T-helper 1 cell treated with Interleukin-12 subunit alpha and Interleukin-12 subunit beta and Interleukin-4 antibody, amounts not matched to agents 30 ng/mL and 1 ng/mL, for 36 hours (primary cell): ENCODE results near the gene BTBD6. TPM values are rescaled to one million over a fixed set of nuclear protein-coding genes. Genes with fewer than 3 reads are reported as not detected.
"Not testable (repeated sequence)": the region's sequence is repeated elsewhere in the genome, so short reads cannot be mapped to it uniquely, and the experiment has no call there.

Source experiments
- intact Hi-C: fragments of 100-400 bp; cut with micrococcal nuclease; formaldehyde crosslinking; loops from one replicate; pipeline ENCODE4 v1.15.1; 2024
- total RNA-seq: library from RNA; stranded (reverse); gene quantifications from 2 replicates; pipeline ENCODE4 v1.2.3, GENCODE V29; 2022

BTBD6 gene
- total RNA-seq, 1 donor from 2014 or later = 39.7 TPM

- intact Hi-C loops = loop anchor here (5.0 kb wide), 1 partner anchor 66 kb away; no protein-coding TSS in a partner anchor
Observed at GRCh38 chr14:105267820-105268548, 19.7 kb downstream of the BTBD6 start.

- intact Hi-C loops = loop anchor here (5.0 kb wide), 1 partner anchor 67 kb away; no protein-coding TSS in a partner anchor
Observed at GRCh38 chr14:105268736-105269354, 20.5 kb downstream of the BTBD6 start.

GRCh38 chr14:105269405-105269804 is 21.1 kb downstream of the BTBD6 start:
- intact Hi-C loops = loop anchor here (5.0 kb wide), 1 partner anchor 67 kb away; no protein-coding TSS in a partner anchor

GRCh38 chr14:105271224-105271890 is 23.0 kb downstream of the BTBD6 start:
- intact Hi-C loops = no loop called here

- intact Hi-C loops = no loop called here
Observed at GRCh38 chr14:105272623-105273022, 24.3 kb downstream of the BTBD6 start.

- intact Hi-C loops = no loop called here
Observed at GRCh38 chr14:105273062-105273461, 24.7 kb downstream of the BTBD6 start.

- intact Hi-C loops = no loop called here
Observed at GRCh38 chr14:105274637-105275036, 26.3 kb downstream of the BTBD6 start.

- intact Hi-C loops = no loop called here
Observed at GRCh38 chr14:105275267-105275946, 27.1 kb downstream of the BTBD6 start.

- intact Hi-C loops = not testable (repeated sequence)
Observed at GRCh38 chr14:105277448-105277847, 29.1 kb downstream of the BTBD6 start.

- intact Hi-C loops = no loop called here
Observed at GRCh38 chr14:105279642-105280361, 31.5 kb downstream of the BTBD6 start.

GRCh38 chr14:105280525-105280924 is 32.2 kb downstream of the BTBD6 start:
- intact Hi-C loops = no loop called here

GRCh38 chr14:105281371-105282097 is 33.2 kb downstream of the BTBD6 start:
- intact Hi-C loops = loop anchor here (1.0 kb wide), 2 partner anchors 78 to 191 kb away; no protein-coding TSS in a partner anchor

GRCh38 chr14:105282098-105282725 is 33.9 kb downstream of the BTBD6 start:
- intact Hi-C loops = no loop called here

- intact Hi-C loops = no loop called here
Observed at GRCh38 chr14:105283028-105283427, 34.7 kb downstream of the BTBD6 start.

GRCh38 chr14:105283899-105284298 is 35.6 kb downstream of the BTBD6 start:
- intact Hi-C loops = no loop called here

GRCh38 chr14:105285174-105285573 is 36.8 kb downstream of the BTBD6 start:
- intact Hi-C loops = no loop called here

GRCh38 chr14:105286759-105287144 is 38.4 kb downstream of the BTBD6 start:
- intact Hi-C loops = no loop called here

GRCh38 chr14:105287249-105288102 is 39.1 kb downstream of the BTBD6 start:
- intact Hi-C loops = no loop called here

- intact Hi-C loops = not testable (repeated sequence)
Observed at GRCh38 chr14:105288936-105289335, 40.6 kb downstream of the BTBD6 start.
